Rectal smooth muscle tissue (tissue), 1 donor: ENCODE measurements around the gene CD247.

Experiments
- H3K27ac ChIP-seq: one replicate; pipeline ENCODE4 v1.7.0; 2013; ENCODE audit warnings: low read depth, low read length, inconsistent platforms
- H3K27me3 ChIP-seq: one replicate; pipeline ENCODE4 v1.7.0; 2013; ENCODE audit warnings: low read length; ENCODE audit not compliant: control insufficient read depth, insufficient read depth
- H3K36me3 ChIP-seq: one replicate; pipeline ENCODE4 v1.7.0; 2013; ENCODE audit warnings: low read length; ENCODE audit not compliant: control insufficient read depth, insufficient read depth
- H3K4me1 ChIP-seq: one replicate; pipeline ENCODE4 v1.7.0; 2013; ENCODE audit warnings: low read length; ENCODE audit not compliant: control insufficient read depth, insufficient read depth
- H3K4me3 ChIP-seq: one replicate; pipeline ENCODE4 v1.7.0; 2013; ENCODE audit warnings: low read length
- H3K9ac ChIP-seq: one replicate; pipeline ENCODE4 v1.7.0; 2013; ENCODE audit warnings: low read length

CD247 gene

DNA sequence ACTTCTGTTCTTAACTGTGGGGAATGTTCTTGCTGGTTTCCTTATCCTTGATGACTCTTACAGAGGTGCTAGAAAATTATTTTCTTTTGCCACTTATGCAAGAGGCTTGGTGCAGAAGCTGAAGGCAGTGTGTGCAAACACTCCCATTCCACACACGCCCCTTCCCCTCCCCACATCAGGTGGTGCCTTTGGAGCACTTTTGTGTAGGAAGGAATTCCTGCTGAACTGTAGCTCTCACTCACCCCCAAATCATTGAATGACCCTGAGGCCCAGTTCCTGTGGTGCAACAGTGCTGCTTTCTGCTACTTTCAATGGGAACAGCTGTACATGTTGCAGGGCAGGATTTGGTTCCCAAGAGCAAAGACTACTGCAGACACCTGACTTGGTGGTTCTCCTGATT lies 101.8 kb downstream of the CD247 start:
- H3K4me3 ChIP-seq, result no peak overlapping the region
- no peak overlapping the region for H3K9ac ChIP-seq
- H3K27me3 ChIP-seq, result no peaks in the 10 kb centered on the region
- peaks cover 14% of the 10 kb centered on the region for H3K36me3 ChIP-seq
- no peaks in the 10 kb centered on the region for H3K4me1 ChIP-seq
- no peak overlapping the region for H3K27ac ChIP-seq

DNA sequence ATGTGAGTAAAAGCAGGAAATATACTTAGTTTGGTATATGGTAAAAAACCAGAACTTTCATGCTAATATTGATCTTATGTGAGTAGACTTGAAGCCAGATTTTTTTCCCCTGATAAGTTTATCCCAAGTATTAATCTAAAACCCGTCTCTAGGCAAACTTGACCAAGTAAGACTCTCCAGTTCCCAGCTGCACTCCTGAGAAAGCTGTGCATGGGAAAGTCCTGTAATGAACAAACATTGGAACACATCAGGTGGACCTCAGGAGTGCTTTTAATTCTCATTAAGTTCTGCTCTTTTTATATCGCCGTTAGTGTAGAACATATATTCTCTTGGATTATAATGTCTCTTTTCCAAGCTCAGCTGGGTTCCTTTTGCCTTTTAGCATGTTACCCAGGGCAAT lies 105.0 kb downstream of the CD247 start:
- H3K36me3 ChIP-seq, result peaks cover 14% of the 10 kb centered on the region
- H3K27ac ChIP-seq, result no peak overlapping the region
- H3K9ac ChIP-seq, result no peak overlapping the region
- H3K4me1 ChIP-seq, result no peaks in the 10 kb centered on the region
- no peak overlapping the region for H3K4me3 ChIP-seq
- H3K27me3 ChIP-seq, result no peaks in the 10 kb centered on the region

DNA sequence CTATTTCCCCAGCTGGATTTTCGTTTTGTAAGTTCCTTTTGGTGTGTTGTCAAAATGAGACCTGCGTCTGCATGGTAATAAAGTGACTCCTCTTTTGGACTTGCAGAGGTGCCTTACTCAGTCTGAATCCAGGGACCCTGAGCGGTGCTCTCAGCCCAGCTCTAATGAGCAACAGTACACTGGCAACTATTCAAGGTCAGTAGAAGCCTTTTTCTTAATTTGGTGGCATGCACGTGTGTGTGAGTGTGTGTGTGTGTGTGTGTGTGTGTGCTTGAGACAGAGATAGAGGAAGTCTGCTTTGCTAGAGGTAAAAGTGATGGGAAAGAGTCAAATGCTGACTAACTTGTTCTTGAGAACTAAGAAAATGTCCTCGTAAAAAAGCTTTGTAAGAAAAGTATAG lies 105.4 kb downstream of the CD247 start:
- Histone ChIP-seq H3K36me3 (peaks cover 14% of the 10 kb centered on the region), H3K9ac (no peak overlapping the region), H3K4me3 (no peak overlapping the region), H3K27me3 (no peaks in the 10 kb centered on the region), H3K4me1 (no peaks in the 10 kb centered on the region), H3K27ac (no peak overlapping the region)

DNA sequence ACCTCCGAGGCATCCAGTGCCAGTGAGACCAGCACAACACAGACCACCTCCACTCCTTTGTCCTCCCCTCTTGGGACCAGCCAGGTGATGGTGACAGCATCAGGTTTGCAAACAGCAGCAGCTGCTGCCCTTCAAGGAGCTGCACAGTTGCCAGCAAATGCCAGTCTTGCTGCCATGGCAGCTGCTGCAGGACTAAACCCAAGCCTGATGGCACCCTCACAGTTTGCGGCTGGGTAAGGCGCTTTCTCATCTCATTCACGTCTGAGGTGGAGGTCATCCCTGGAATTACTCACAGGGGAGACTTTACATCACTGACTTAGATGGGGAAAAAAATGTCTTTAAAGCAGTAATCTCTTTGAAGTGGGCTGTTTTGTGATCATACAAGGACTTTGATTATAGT lies 106.3 kb downstream of the CD247 start:
- Histone ChIP-seq H3K27me3 (no peaks in the 10 kb centered on the region), H3K36me3 (peaks cover 14% of the 10 kb centered on the region), H3K9ac (no peak overlapping the region), H3K27ac (no peak overlapping the region), H3K4me3 (no peak overlapping the region), H3K4me1 (no peaks in the 10 kb centered on the region)

DNA sequence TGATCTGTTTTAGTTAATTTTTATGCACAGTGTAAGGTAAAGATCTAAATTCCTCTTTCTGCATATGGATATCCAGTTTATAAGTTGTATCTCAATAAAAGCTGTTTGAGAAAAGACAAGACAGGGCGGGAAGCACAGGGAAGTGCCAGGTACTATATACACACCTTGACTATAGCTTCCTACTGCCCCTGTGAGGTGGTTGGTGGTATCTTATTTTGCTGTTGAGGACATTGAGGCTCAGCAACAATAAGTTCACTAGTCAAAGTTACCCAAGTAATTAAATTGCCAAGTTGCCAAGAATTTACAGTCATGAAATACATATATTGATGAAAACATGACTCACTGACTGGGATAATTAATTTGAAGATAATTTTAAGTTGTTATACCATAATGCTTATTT lies 109.1 kb downstream of the CD247 start:
- peaks cover 11% of the 10 kb centered on the region for H3K36me3 ChIP-seq
- H3K9ac ChIP-seq, result no peak overlapping the region
- no peaks in the 10 kb centered on the region for H3K4me1 ChIP-seq
- H3K4me3 ChIP-seq, result no peak overlapping the region
- H3K27ac ChIP-seq, result no peak overlapping the region
- H3K27me3 ChIP-seq, result no peaks in the 10 kb centered on the region

DNA sequence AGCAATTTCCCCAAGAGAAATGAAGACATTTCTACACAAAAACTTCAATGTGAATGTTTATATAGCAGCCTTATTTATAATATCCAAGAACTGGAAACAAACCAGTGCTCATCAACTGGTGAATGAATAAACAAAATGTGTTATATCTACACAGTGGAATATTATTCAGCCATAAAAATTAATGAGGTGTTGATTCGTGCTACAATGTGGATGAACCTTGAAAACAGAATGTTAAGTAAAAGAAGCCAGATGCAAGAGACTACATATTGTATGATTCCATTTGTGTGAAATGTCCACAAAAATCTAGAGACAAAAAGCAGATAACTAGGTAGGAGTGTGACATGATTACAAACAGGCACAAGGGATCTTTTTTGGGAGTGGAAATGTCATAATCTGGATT lies 110.0 kb downstream of the CD247 start:
- Histone ChIP-seq H3K27ac (no peak overlapping the region), H3K36me3 (peaks cover 11% of the 10 kb centered on the region), H3K4me3 (no peak overlapping the region), H3K9ac (no peak overlapping the region), H3K4me1 (no peaks in the 10 kb centered on the region), H3K27me3 (no peaks in the 10 kb centered on the region)

DNA sequence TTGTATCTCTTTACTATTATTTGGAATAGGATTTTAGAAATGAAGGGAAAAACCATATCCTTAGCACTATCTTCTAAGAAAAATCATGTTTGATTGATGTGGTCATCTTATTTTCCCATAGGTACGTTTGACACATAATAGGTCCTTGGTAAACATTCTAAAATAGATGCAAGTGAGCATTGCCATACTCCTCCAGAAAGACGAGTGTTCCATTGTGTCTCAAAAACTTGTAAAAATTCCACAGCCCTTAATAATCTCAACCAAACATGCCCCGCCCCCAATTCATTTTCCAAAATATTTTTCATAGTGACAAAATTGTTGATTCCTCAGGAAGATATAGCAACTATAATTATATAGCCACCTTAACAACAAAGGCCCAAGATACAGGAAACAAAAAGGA lies 113.4 kb downstream of the CD247 start:
- Histone ChIP-seq H3K4me3 (no peak overlapping the region), H3K9ac (no peak overlapping the region), H3K27ac (no peak overlapping the region), H3K4me1 (no peaks in the 10 kb centered on the region), H3K27me3 (no peaks in the 10 kb centered on the region), H3K36me3 (peaks cover 2% of the 10 kb centered on the region)

DNA sequence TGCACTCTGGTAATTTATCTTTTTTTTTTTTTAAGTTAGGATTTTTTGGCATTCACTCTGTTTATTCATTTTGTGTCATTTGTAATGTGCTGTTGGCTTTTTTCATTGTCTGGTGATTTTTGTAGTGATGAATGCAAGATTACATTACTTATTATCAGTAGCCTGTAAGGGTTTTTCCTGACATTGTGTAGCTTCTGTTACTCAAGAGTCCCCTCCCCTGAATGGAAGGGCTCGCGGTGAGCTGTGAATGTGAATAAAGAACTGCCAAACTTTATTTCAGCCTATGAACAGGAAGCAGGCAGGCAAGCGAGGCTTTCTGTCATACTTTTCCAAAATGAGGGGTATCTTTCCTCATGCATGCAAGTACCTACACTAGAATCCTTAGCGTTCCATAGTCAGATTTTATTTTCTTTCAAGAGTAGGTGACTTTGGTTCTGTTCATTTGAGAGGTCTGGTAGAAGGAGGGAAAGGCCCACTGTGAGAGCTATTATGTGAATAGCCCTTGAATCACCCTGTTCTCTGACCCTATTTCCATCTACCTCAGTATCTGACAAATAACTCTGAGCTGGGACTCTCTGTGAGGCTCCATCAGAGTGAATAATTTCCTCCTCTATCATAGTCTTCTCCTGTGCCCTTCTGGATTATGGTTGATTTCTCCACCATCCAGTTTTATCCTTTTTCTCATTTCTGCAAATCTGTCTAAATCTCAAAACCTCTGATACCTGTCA lies 114.0 kb downstream of the CD247 start:
- no peaks in the 10 kb centered on the region for H3K27me3 ChIP-seq
- H3K4me3 ChIP-seq, result no peak overlapping the region
- H3K36me3 ChIP-seq, result peaks cover 2% of the 10 kb centered on the region
- H3K4me1 ChIP-seq, result no peaks in the 10 kb centered on the region
- no peak overlapping the region for H3K9ac ChIP-seq
- H3K27ac ChIP-seq, result no peak overlapping the region

DNA sequence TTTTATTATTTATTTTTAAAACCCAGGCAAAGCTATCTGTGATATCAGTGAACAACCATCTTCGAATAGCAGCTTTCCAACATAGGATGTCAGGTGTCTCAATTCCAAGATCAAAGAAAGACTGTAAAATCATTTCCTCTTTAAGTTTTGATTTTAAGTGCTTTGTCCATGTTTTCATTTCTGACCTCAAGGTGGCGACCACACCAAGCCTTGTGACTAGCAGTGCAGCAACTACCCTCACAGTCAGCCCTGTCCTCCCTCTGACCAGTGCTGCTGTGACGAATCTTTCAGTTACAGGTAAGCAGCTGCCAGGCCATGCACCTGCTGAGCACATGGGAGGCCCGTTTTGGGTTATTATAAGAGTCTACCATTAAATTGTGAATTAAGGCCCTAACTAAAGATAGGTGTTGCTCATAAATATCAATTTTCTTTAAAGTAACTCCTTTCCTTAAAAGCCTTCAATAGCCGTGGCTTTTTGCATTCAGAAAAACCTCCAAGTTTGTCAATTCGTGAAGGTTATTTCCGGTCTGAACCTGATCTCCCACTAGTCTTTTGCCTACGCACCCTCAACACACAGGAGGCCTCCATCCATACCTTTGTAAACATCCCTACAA lies 117.0 kb downstream of the CD247 start:
- no peak overlapping the region for H3K4me3 ChIP-seq
- H3K27ac ChIP-seq, result no peak overlapping the region
- H3K4me1 ChIP-seq, result no peaks in the 10 kb centered on the region
- peaks cover 2% of the 10 kb centered on the region for H3K36me3 ChIP-seq
- H3K27me3 ChIP-seq, result no peaks in the 10 kb centered on the region
- H3K9ac ChIP-seq, result no peak overlapping the region

DNA sequence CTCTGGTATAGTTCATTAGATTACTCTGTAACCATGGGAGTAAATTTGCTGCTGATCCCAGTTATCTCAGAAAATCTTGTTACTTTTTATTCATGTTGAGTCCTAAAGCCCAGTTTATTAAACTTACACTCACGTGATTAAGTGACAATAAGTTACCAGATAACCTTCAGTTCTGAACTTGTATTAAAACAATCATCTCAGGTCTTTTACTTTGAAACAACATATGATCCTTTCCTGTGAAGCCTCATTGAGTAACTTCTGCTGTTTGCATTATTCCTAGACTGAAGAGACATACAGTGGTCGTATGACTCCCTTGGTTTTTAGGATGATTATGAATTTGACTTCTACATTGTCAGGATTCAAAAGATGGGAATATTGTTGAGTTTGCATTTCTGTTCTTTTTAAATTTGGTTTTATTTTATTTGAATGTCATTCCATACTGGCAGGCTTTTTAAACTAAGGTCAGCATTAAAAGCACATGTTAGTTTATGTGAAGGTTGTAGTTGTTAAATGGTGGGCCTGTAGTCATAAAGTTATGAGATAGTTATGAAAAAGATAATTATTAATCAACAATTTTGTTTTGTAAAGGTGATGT lies 117.9 kb downstream of the CD247 start:
- H3K9ac ChIP-seq, result no peak overlapping the region
- H3K27me3 ChIP-seq, result no peaks in the 10 kb centered on the region
- H3K36me3 ChIP-seq, result peaks cover 4% of the 10 kb centered on the region
- no peak overlapping the region for H3K27ac ChIP-seq
- no peak overlapping the region for H3K4me3 ChIP-seq
- no peaks in the 10 kb centered on the region for H3K4me1 ChIP-seq

DNA sequence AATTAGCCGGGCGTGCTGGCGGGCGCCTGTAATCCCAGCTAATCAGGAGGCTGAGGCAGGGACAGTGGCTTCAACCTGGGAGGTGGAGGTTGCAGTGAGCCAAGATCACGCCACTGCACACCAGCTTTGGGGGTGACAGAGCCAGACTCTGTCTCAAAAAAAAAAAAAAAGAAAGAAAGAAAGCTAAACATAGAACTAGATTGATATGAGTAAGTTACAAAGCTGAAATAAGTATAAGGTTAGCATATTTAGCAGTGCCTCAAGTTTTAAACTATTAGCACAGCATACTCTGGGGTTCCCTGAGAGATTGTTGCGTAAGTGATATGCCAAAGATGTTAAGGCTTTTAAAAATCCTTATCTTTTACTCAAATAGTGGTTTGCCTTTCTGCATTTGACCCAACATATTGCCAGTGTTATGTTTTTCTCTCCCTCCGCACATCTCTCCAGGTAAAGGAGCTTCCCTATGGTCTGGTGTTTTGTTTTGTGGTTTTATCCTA lies 126.1 kb downstream of the CD247 start:
- H3K36me3 ChIP-seq, result peaks cover 2% of the 10 kb centered on the region
- H3K9ac ChIP-seq, result no peak overlapping the region
- H3K4me1 ChIP-seq, result no peaks in the 10 kb centered on the region
- H3K4me3 ChIP-seq, result no peak overlapping the region
- no peaks in the 10 kb centered on the region for H3K27me3 ChIP-seq
- H3K27ac ChIP-seq, result no peak overlapping the region

DNA sequence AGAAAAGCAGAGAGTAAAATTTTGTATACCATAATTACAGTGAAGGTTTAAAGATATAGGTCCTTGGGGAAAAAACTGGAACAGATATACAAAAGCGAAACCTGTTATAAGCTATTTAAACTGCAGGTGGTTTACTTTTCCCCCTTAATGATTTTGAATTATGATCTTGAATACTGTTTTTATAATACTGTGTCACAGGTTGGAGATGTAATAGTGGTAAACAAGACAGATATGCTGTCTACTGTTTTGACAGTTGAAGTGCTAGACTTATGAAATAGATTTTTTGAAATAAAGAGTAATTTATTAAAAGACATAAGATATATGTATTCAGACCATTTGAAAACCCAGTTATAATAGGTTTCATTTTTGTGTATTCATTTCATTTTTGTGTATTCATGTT lies 129.4 kb downstream of the CD247 start:
- H3K9ac ChIP-seq, result no peak overlapping the region
- no peak overlapping the region for H3K27ac ChIP-seq
- H3K36me3 ChIP-seq, result peaks cover 4% of the 10 kb centered on the region
- H3K4me1 ChIP-seq, result no peaks in the 10 kb centered on the region
- no peaks in the 10 kb centered on the region for H3K27me3 ChIP-seq
- no peak overlapping the region for H3K4me3 ChIP-seq
